Right lobe of liver (tissue), 4 donors: ENCODE results near the gene RPL36AL.

ENCODE experiments used
- CTCF ChIP-seq, 4 donors: fragments of 200-600 bp in 3 of 4; fragments of 450-650 bp in 1 of 4; IDR thresholded peaks; one replicate each; pipeline versions ENCODE4 v1.5.1 to v1.8.0; 2016 to 2022; ENCODE audit warnings: antibody characterized with exemption in 4 of 4, mild to moderate bottlenecking in 2 of 4
- POLR2A ChIP-seq: fragments of 450-650 bp; IDR thresholded peaks from one replicate; pipeline ENCODE4 v1.6.1; 2017; ENCODE audit warnings: antibody characterized with exemption, mild to moderate bottlenecking
- donor health status: DM: no; HTN: no; CAD: no.
- donor health status: DM: no; HTN: no; CAD: no.
- donor health status: DM: no; HTN: yes; CAD: no.

GRCh38 chr14:49641697-49642129 lies 21.3 kb upstream of the RPL36AL start:
- TF ChIP-seq CTCF (IDR thresholded peaks at IDR 0.05) (no peak), POLR2A (peak; percentile 7)
